Suppressor macrophage (primary cell): Measurements from ENCODE around the gene ATP5F1A.

ENCODE experiments used
- DNase-seq, 4 experiments: peaks; one replicate each; pipeline ENCODE4 v3.0.0-alpha.2; 2020 to 2022

Gene ATP5F1A

DNA sequence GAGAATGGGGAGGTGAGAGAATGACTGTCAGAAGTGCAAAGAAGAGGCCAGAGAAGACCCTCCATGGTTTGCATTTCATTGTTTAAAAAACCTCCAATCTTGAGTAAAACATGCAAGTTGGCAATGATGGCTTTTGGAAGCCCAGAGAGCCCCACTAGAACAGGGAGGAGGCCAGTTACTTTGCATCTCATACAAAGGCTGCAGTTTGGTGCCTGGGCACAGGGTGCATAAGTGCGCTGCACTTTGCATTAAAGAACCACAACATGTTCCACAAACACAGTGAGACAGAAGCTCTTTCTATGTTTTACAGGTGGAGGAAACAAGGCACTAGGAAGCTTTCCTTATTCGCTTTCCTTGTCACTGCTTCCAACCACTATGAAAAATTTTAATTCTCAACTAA lies 51.4 kb downstream of the ATP5F1A start:
- DNase-seq = no peak

DNA sequence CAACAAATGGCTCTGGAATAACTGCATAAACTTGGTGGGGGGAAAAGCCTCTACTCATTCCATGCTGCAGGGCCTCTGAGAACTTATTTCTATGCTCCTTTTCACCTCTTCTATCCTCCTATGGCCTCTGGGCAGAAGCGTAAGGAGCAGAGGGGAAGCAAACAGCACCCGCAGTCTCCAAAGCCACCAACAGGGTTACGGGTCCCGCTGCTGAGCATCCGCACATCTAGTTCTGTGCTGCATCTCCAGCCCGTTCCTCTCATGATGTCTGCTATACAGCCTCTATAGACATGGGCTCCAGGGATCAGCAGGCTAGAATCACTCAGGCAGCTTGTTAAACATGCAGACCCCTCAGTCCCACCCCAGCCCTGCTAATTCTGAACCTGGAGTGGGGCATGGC lies 52.0 kb downstream of the ATP5F1A start:
- DNase-seq = no peak

DNA sequence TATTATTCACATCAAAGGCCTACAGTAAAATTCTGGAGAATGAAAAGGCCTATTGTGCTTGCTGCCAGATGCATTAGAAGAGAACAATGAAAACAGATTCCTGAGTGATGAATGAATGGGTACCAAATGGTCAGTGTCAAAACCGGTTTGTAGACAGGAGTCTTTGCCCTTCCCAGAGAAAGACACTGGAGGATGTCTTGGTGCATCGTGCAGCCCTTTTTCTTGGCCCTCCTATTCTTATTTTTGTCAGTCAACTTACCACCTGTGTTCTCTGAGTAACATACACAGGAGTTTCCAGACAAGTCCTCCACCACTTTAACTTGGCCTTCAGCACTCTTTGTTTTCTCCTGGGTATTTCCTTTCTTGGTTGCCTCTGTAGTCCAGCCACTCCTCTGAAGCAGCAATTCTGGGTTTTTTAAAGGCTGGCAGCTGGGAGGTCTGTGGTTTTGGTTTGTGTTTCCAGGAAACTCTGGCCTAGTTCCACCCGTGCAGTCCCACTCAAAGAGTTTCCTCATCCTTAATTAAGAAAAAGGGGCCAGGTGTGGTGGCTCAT lies 55.4 kb downstream of the ATP5F1A start:
- peak in 1 of 4 experiments; percentile 30 for DNase-seq

GRCh38 chr18:46040747-46041104 lies 57.4 kb downstream of the ATP5F1A start:
- peak; percentile 49 to 74 (median 66) for DNase-seq

GRCh38 chr18:46040033-46040746 lies 57.9 kb downstream of the ATP5F1A start:
- no peak for DNase-seq

GRCh38 chr18:46037512-46038305 lies 60.4 kb downstream of the ATP5F1A start:
- DNase-seq = peak in 2 of 4 experiments; percentile 14 to 38

DNA sequence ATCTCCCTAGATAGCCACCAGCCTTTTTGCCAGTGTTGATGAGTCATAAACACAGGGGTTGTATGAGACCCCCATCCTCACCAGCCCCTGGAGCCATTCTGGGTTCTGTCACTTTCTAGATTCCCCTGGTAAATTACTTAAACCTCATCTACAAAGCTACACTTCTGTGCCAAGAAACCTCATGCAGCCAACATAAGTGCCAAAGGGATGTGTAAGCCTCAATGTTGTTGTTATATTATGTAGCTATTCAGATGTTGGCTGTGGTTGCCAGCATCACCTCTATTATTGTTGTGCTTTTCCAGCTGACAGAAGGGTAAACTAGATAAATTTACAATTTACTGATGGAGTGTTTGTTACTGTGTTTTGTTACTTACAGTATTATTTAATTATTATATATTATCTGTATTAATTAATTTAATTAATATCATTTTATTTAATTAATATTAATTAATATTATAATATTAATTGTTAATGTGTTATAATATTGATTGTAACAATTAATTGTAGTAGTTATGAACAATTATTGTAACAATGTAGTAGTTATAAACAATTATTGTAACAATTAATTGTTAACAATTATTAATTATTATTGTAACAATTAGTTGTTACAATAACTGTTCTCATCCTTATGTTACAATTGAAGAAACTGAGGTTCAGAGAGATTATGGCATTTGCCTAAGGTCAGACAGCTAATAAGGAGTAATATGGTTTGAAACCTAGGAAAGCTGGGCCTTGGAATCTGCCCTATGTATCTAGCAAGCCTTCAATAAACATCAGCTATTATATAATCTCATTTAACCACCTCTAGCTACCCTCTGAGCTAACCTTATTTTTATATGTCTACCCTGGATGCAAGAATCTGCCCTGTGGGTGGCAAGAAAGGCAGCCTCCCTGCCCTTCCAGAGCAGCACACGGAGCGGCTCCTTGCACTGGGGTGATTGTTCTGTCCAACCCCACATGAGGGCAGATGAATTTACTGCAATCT lies 62.1 kb downstream of the ATP5F1A start:
- no peak for DNase-seq

DNA sequence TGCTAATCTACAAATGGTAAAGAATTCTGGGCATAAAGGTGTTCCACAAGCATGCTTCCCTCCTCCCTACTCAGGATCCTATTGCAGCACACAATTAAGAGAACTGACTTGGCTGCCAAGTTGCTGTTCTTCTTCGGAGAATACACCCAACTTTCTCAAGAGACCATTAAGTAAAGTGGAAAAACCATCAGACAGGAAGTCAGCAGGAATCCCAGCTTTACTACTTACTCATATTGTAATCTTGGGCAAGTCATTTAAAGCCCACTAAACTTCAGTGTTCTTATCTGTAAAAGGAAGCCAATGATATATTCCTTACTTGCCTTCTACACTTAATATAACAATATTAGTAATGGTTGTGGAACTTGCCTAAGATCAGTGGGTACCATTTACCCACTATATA lies 63.9 kb downstream of the ATP5F1A start:
- peak in 3 of 4 experiments; percentile 32 to 43 (median 41) for DNase-seq

GRCh38 chr18:46031741-46032140 lies 66.4 kb downstream of the ATP5F1A start:
- DNase-seq = peak; percentile 15 to 67 (median 49)
